HG02852 (cell line): Measurements from ENCODE around the gene NAALADL2.

Source experiments
- ATAC-seq: cut with Tn5 transposase; IDR thresholded peaks from one replicate; pipeline ENCODE4 v1.9.1; 2021; ENCODE audit warnings: mild to moderate bottlenecking, moderate library complexity; ENCODE audit not compliant: unreplicated experiment

Gene NAALADL2

GRCh38 chr3:174884776-174885568 lies 25.8 kb downstream of the NAALADL2 start:
- no peak for ATAC-seq

GRCh38 chr3:174891524-174892203 lies 32.5 kb downstream of the NAALADL2 start:
- no peak for ATAC-seq

GRCh38 chr3:174907027-174907426 lies 47.9 kb downstream of the NAALADL2 start:
- ATAC-seq, result no peak

GRCh38 chr3:174907628-174908407 lies 48.7 kb downstream of the NAALADL2 start:
- ATAC-seq, result no peak

- no peak for ATAC-seq
Measured at GRCh38 chr3:174931473-174932353, 72.6 kb downstream of the NAALADL2 start.

- ATAC-seq, result no peak
Measured at GRCh38 chr3:174936590-174936989, 77.5 kb downstream of the NAALADL2 start.

- ATAC-seq, result no peak
Measured at GRCh38 chr3:174937478-174937877, 78.3 kb downstream of the NAALADL2 start.

GRCh38 chr3:174938102-174938501 lies 79.0 kb downstream of the NAALADL2 start:
- ATAC-seq, result no peak

GRCh38 chr3:174940151-174940550 lies 81.0 kb downstream of the NAALADL2 start:
- no peak for ATAC-seq

GRCh38 chr3:174945276-174945675 lies 86.1 kb downstream of the NAALADL2 start:
- ATAC-seq, result no peak

GRCh38 chr3:174945951-174946350 lies 86.8 kb downstream of the NAALADL2 start:
- ATAC-seq, result no peak

GRCh38 chr3:174949523-174949922 lies 90.4 kb downstream of the NAALADL2 start:
- ATAC-seq, result no peak

- no peak for ATAC-seq
Measured at GRCh38 chr3:174951034-174951433, 91.9 kb downstream of the NAALADL2 start.

GRCh38 chr3:174951498-174952005 lies 92.4 kb downstream of the NAALADL2 start:
- no peak for ATAC-seq

- no peak for ATAC-seq
Measured at GRCh38 chr3:174953068-174953467, 93.9 kb downstream of the NAALADL2 start.

- no peak for ATAC-seq
Measured at GRCh38 chr3:174955513-174956016, 96.4 kb downstream of the NAALADL2 start.

- no peak for ATAC-seq
Measured at GRCh38 chr3:174957081-174957480, 97.9 kb downstream of the NAALADL2 start.

- no peak for ATAC-seq
Measured at GRCh38 chr3:174957551-174958001, 98.4 kb downstream of the NAALADL2 start.

- no peak for ATAC-seq
Measured at GRCh38 chr3:174958671-174959328, 99.7 kb downstream of the NAALADL2 start.
